ENCODE measurements around the gene LRP2.
"Not testable (repeated sequence)": the region's sequence is repeated elsewhere in the genome, so short reads cannot be mapped to it uniquely, and the experiment has no call there.

The LRP2 gene

GRCh38 chr2:169172151-169172735, 190.1 kb downstream of the LRP2 start:
- no peak for DNase-seq

GRCh38 chr2:169165791-169166190, 196.5 kb downstream of the LRP2 start:
- no peak for DNase-seq

DNA sequence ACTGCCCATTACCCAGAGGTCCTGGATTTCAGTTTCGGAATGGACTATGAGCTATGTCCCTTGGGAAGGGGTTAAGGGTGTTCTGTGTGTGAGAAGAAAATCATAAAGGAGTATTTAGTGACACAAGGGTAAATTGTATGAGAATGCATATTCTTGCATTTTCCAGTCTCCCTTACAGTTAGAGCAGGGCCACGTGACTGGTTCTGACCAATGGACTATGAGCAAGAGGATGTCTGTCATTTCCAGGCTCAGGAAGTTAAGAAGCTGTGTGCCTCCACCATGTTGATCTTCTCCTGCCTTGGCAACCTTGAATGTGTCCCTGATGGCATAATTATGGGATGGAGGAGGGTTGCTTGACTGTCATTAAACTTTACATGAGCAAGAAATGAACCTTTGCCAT, 198.0 kb downstream of the LRP2 start:
- DNase-seq: no peak

DNA sequence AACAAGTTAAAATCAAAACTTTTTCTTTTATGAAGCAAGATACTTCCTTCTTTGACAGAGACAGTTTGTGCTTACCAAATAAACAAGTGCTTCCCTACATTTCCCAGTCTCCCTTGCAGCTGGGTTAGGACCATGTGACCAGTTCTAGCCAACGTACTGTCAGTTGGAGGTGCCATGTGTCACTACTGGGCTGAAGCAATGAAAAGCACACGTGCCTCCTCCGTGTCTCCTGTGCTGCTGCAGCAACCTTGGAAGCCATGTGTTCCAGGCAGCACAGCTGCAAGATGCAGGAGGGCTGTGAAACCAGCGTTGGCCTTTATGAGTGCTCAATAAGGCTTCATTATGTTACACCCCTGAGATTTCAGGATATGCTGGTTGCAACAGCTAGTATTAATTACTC, 199.7 kb downstream of the LRP2 start:
- DNase-seq: no peak

DNA sequence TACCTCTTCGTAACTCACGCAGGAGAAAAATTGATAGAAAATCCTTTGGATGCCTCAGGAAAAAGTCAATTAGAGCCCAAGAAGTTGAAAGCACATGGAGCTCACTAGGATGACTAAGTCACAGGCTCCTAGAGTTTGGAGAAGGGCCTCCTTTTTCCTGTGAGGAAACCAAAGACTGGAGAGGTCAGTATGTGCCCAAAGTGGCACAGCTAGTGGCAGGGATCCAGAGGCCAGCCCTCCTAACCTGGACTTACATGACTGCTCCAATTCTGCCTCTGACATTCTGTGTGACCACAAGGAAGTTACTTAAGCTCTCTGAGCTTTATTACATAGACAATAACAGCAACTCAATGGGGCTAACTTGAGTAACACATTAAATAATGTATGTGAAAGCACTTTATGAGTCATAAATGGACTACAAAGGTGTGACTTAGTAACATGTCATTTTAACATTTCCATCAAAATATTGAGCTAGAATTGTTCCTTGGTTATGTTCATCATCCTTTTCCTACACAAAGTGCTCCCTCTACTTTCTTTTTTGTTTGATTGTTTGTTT, 201.3 kb downstream of the LRP2 start:
- DNase-seq: no peak

DNA sequence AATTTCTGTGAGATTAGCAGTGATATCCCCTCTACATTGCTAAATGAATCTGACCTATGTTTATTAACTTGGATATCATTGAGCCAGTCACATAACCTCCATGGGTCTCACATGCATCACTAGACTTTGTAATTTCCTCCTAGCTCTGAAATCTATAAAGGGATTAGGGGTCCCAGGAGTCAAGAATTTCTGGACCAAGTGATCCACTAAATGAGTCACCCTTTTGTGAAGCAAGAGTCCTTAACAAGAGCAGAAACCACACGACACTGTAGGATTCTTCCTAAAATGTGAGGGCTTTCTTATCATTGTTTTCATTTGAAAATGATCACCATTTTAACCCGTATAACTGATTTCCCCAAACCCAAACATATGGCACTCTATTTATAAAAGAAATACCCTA, 202.6 kb downstream of the LRP2 start:
- DNase-seq: no peak

- DNase-seq: no peak
These were observed 203.5 kb downstream of the LRP2 start for GRCh38 chr2:169158874-169159273.

- no peak for DNase-seq
These were observed 216.1 kb downstream of the LRP2 start for GRCh38 chr2:169146220-169146619.

- no peak for DNase-seq
These were observed 218.3 kb downstream of the LRP2 start for GRCh38 chr2:169143998-169144397.

DNA sequence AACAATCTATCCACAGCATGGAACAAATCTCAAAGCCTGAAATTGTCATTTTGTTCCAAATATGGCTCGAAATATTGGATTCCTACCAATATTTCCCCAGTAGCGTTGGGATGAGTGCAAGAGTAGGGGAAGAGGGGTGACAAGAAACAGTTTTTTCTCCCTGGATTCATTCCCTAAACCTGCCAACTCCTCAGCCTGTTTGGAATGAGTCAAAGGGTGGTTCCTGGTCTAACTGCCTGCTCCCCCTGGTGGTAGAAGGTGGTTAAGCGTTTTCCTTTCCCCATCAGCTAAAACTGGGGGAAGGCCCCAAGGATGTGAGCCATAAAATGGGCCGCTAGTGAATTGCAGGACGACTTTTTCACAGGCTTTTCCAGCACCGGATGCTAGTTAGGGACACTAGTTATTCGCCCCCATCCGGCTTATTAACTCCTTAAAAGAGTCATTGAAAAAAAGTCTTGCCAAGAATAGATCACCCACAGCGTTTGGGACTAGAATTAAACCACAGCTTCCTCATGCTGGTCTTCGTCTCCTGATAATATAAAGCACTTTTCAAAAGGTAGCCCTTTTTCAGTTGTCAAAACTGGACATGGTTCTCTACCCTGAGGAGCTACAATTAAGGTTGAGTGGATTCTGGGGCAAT, 220.5 kb downstream of the LRP2 start:
- DNase-seq: no peak

- no peak for DNase-seq
These were observed 222.2 kb downstream of the LRP2 start for GRCh38 chr2:169139993-169140767.

- no peak for DNase-seq
These were observed 223.2 kb downstream of the LRP2 start for GRCh38 chr2:169139145-169139544.

DNA sequence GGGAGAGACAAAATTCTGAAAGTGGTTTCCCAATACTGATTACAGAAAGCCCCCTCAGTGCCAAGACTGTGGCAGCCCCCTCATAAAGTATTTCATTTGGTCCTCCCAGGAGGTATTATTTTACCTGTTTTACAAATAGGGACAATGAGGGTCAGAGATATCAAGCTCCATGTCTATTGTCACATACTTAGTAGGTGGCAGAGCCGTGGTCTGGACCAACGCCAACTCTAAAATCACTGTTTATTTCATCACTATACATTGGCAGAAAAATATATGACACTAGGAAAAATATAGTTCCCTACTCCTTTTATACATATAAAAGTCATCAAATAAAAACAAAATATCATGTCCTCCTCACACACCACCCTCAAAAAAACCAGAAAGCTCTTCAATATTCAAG, 224.4 kb downstream of the LRP2 start:
- no peak for DNase-seq

DNA sequence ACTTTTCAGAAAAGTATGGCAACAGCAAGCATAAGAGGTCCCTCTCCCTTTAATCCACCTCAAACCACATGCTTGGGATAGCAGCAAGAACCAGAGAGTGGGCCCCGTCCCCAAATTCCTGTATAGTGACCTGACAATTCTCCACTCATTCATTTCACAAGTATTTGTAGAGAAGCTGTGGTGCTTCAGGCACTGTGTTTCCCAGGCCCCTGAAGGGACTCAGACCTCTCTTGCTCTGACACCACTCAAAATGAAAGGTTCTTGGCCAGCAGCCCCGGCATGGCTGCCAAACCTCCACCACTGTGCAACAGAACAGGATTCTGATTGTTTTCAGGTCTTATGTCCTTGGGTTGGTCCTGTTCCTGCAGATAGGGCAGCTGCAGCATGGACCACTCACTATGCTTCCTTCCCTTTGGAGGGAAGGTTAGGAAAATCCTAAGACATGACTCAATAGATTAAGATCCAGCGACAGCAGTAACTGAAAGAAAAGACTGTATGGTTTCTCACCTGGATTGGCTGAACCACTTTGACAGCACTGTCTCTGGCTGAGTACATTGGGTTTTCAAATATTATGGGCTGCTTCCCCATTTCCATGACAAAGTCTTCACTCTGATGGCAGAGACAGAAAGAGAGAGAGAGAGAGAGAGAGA, 225.3 kb downstream of the LRP2 start:
- DNase-seq: no peak

- DNase-seq: not testable (repeated sequence)
These were observed 225.9 kb downstream of the LRP2 start for GRCh38 chr2:169136428-169136827.

- DNase-seq: not testable (repeated sequence)
These were observed 228.1 kb downstream of the LRP2 start for GRCh38 chr2:169134272-169134671.

- DNase-seq: no peak
These were observed 230.5 kb downstream of the LRP2 start for GRCh38 chr2:169131587-169132512.

DNA sequence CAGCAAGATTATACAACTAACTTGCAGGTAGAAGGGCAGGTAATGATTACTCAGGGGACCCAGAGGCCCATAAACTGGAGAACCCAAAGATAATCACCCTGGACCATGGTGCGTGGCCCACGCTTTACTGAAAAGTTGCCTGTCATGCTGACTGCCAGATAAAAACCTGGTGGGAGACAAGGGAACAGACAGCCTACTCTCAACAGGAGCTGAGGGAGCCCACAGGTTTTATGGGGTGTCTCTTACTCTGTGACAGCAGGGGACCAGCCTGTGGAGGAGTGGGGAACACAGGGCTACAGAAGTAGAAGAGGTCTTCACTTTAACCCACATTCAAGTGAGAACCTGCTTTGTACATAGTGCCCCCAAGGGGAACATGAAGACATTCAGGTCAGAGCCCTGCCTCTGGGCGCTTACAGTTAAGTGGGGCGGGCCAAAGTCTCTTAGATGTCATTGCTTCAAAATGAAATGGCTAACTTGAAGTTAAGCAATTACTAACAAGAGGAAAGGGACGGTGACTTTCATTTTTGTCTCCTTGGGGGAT, 232.6 kb downstream of the LRP2 start:
- no peak for DNase-seq

DNA sequence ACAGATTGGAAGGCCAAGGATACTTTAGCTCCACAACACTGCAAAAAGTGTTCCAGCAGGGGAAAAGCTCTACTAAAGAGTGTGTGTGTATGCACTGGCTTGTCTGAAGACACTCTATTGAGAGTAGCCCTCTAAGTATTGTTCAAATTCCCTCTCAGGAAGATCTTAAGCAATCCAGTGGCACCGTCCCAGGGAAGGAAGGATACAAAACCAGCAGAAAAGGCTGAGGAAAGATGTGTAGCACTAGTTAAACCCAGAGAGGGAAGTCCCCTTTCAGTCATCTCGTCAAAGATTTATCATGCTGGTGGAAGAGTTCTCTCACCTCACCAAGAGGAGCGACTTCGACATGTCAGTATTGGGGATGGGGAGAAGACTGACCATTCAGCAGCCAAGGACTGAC, 242.5 kb downstream of the LRP2 start:
- DNase-seq: no peak

DNA sequence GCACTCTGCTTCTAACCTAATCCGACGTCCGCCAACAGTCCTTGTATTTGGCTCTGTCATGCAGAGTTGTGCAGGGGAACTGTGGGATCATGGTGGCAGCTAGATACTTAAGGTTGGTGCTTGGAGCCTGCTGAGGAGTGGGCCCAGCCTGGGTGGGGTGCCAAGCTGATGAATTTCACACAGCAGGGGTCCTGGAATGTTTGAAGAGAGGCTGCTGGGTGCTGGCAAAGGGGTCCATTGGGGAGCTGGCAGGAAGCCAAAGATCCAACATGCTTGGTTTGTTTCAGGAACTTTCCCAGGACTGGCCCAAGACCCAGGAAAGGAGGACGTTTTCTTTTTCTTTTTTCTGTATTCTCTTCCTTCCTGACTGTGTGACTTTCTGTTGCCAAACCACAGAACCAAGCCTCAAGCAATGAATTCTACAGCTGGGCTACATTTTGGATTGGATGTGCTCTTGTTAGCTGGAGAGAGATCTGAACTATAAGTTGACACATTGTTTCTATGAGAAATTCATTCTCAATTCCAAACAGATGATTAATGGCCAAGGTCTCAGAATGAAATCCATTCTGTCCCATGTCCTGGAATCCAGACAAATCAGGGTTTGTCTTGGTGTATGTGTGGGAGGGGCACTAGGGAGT, 243.1 kb downstream of the LRP2 start:
- no peak for DNase-seq

- DNase-seq: no peak
These were observed 244.3 kb downstream of the LRP2 start for GRCh38 chr2:169118060-169118459.

GRCh38 chr2:169116993-169117392, 245.3 kb downstream of the LRP2 start:
- DNase-seq: no peak

Measured in cortex of kidney (tissue), 1 donor.